Calu3 (cell line): ENCODE measurements around the gene ESYT3. TPM values are rescaled to one million over a fixed set of nuclear protein-coding genes. Genes with fewer than 3 reads are reported as not detected.

Source experiments
- BruUV-seq: library from RNA; stranded (reverse); fragments of 400-500 nt; replicated peaks from 2 replicates; lab custom pipeline; 2021; lab: Mats Ljungman, UMichigan
- CTCF ChIA-PET: fragments of 300-600 bp; sonication (Branson Sonifier 250); formaldehyde crosslinking; loops from one replicate; lab custom pipeline; 2022; ENCODE audit warnings: antibody characterized with exemption; lab: Charles Lee
- DNase-seq: peaks from one replicate; pipeline ENCODE4 v3.0.0; 2022
- H3K27ac Mint-ChIP-seq: one replicate; pipeline ENCODE4 v1.8.0; 2022; ENCODE audit warnings: mixed read lengths; ENCODE audit not compliant: unreplicated experiment
- H3K27me3 Mint-ChIP-seq: one replicate; pipeline ENCODE4 v1.8.0; 2022; ENCODE audit warnings: mixed read lengths; ENCODE audit not compliant: unreplicated experiment
- H3K36me3 Mint-ChIP-seq: one replicate; pipeline ENCODE4 v1.8.0; 2022; ENCODE audit warnings: mild to moderate bottlenecking, moderate library complexity, mixed read lengths; ENCODE audit not compliant: insufficient read depth, unreplicated experiment
- H3K4me1 Mint-ChIP-seq: one replicate; pipeline ENCODE4 v1.8.0; 2022; ENCODE audit warnings: mild to moderate bottlenecking, low read depth, mixed read lengths; ENCODE audit not compliant: unreplicated experiment
- H3K4me3 Mint-ChIP-seq: one replicate; pipeline ENCODE4 v1.8.0; 2022; ENCODE audit warnings: mild to moderate bottlenecking, low read depth, moderate library complexity, mixed read lengths; ENCODE audit not compliant: unreplicated experiment
- H3K9me3 Mint-ChIP-seq: one replicate; pipeline ENCODE4 v1.8.0; 2022; ENCODE audit warnings: low read depth, mixed read lengths; ENCODE audit not compliant: unreplicated experiment
- intact Hi-C: fragments of 100-400 bp; cut with micrococcal nuclease; formaldehyde crosslinking; loops from one replicate; pipeline ENCODE4 v1.10.0; 2022; ENCODE audit not compliant: unreplicated experiment
- total RNA-seq: library from RNA; stranded (reverse); gene quantifications from 2 replicates; pipeline ENCODE4 v1.2.3, GENCODE V29; 2022
- TF ChIP-seq, protein P1 (sequence below): fragments of 200-600 bp; IDR thresholded peaks from one replicate; pipeline ENCODE4 v1.8.0; 2022; ENCODE audit warnings: antibody characterized with exemption; ENCODE audit not compliant: unreplicated experiment

The ESYT3 gene
- total RNA-seq, 1 experiment from 2014 or later: 3.5 TPM

- TF ChIP-seq, protein P1, sequence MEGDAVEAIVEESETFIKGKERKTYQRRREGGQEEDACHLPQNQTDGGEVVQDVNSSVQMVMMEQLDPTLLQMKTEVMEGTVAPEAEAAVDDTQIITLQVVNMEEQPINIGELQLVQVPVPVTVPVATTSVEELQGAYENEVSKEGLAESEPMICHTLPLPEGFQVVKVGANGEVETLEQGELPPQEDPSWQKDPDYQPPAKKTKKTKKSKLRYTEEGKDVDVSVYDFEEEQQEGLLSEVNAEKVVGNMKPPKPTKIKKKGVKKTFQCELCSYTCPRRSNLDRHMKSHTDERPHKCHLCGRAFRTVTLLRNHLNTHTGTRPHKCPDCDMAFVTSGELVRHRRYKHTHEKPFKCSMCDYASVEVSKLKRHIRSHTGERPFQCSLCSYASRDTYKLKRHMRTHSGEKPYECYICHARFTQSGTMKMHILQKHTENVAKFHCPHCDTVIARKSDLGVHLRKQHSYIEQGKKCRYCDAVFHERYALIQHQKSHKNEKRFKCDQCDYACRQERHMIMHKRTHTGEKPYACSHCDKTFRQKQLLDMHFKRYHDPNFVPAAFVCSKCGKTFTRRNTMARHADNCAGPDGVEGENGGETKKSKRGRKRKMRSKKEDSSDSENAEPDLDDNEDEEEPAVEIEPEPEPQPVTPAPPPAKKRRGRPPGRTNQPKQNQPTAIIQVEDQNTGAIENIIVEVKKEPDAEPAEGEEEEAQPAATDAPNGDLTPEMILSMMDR: no peak
- Mint-ChIP-seq H3K36me3 (no peaks in the 10 kb centered on the region), H3K9me3 (no peaks in the 10 kb centered on the region), H3K4me1 (no peaks in the 10 kb centered on the region), H3K27ac (no peak overlapping the region), H3K27me3 (peaks cover 50% of the 10 kb centered on the region), H3K4me3 (no peak overlapping the region)
- no peak for DNase-seq
- BruUV-seq: no TSS peak
- CTCF ChIA-PET: no interaction called here
- intact Hi-C loops: no loop called here
Observed at GRCh38 chr3:138440121-138440521, 5.7 kb downstream of the ESYT3 start.

GRCh38 chr3:138440596-138440995, 6.2 kb downstream of the ESYT3 start:
- Mint-ChIP-seq H3K27me3 (peaks cover 48% of the 10 kb centered on the region), H3K4me3 (no peak overlapping the region)
- no TSS peak for BruUV-seq

GRCh38 chr3:138441256-138441655, 6.8 kb downstream of the ESYT3 start:
- Mint-ChIP-seq H3K27ac (no peak overlapping the region), H3K36me3 (no peaks in the 10 kb centered on the region), H3K4me3 (no peak overlapping the region), H3K4me1 (no peaks in the 10 kb centered on the region), H3K27me3 (peaks cover 42% of the 10 kb centered on the region), H3K9me3 (no peaks in the 10 kb centered on the region)
- BruUV-seq: no TSS peak
- CTCF ChIA-PET: no interaction called here
- intact Hi-C loops: no loop called here
- no peak for DNase-seq
- TF ChIP-seq, protein P1: no peak

More at GRCh38 chr3:138440596-138440995, 6.2 kb downstream of the ESYT3 start:
- Mint-ChIP-seq H3K9me3 (no peaks in the 10 kb centered on the region), H3K4me1 (no peaks in the 10 kb centered on the region), H3K27ac (no peak overlapping the region), H3K36me3 (no peaks in the 10 kb centered on the region)
- CTCF ChIA-PET: no interaction called here
- TF ChIP-seq, protein P1: no peak
- intact Hi-C loops: no loop called here
- no peak for DNase-seq

GRCh38 chr3:138441742-138442141, 7.3 kb downstream of the ESYT3 start:
- Mint-ChIP-seq H3K9me3 (no peaks in the 10 kb centered on the region), H3K4me1 (no peaks in the 10 kb centered on the region), H3K27me3 (peaks cover 37% of the 10 kb centered on the region), H3K4me3 (no peak overlapping the region), H3K36me3 (no peaks in the 10 kb centered on the region), H3K27ac (no peak overlapping the region)
- CTCF ChIA-PET: interaction anchor here (1.0 kb wide), 1 partner anchor 24 kb away, joined by 3 read pairs; no protein-coding TSS in a partner anchor
- no TSS peak for BruUV-seq
- DNase-seq: no peak
- TF ChIP-seq, protein P1: no peak
- intact Hi-C loops: no loop called here
